ENCODE data around the gene MAPK4. TPM values are rescaled to one million over a fixed set of nuclear protein-coding genes. Genes with fewer than 3 reads are reported as not detected.

The MAPK4 gene
- polyA plus RNA-seq, 4 donors: 0.22 to 0.92 (median 0.76) TPM

- WGBS, 3 donors: 90 to 96% (median 95%) methylated on average over 4 of the region's 4 CpGs
- FAIRE-seq: no peak
Observed at GRCh38 chr18:50722311-50722710, 162.4 kb downstream of the MAPK4 start.

DNA sequence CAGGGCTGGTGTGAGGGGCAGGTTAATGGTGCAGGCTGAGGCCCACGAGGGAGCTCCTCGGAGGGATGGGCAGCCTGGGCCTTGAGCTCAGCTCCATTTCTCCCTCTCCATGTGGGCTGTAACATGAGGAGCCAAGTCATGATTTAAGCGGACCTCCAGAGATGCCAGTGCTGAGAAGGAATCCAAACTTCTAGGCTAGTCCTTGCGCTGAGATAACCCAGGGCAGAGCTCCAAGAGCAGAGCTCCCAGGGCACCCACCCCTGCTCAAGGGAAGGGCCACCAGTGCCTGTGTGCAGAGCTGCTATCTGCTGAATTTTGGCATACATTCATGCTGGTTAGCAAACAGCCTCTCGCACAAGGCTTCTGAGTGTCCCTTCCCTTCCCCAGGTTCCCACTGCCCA lies 164.9 kb downstream of the MAPK4 start:
- WGBS, 3 donors: 75 to 79% (median 77%) methylated on average over 5 of the region's 5 CpGs
- H3K36me3 ChIP-seq (ENCODE audit: control insufficient read depth in 3 of 3, insufficient read depth in 2 of 3, low read depth in 1 of 3, low read length in 3 of 3): no peaks in the 10 kb centered on the region
- H3K4me3 ChIP-seq (ENCODE audit: low read depth in 1 of 3, low read length in 3 of 3): no peak overlapping the region
- H3K27me3 ChIP-seq (ENCODE audit: control insufficient read depth in 3 of 3, insufficient read depth in 3 of 3, low read length in 3 of 3): no peaks in the 10 kb centered on the region
- FAIRE-seq: no peak
- no peak overlapping the region for H3K27ac ChIP-seq (ENCODE audit: low read depth in 1 of 3, low read length in 2 of 3)
- DNase-seq: no peak
- peaks cover 0 to 25% (median 6%) of the 10 kb centered on the region in 3 donors for H3K4me1 ChIP-seq (ENCODE audit: control insufficient read depth in 3 of 3, insufficient read depth in 2 of 3, low read depth in 1 of 3, low read length in 2 of 3)
- no peaks in the 10 kb centered on the region for H3K9me3 ChIP-seq (ENCODE audit: control insufficient read depth in 2 of 2, insufficient read depth in 1 of 2, low read depth in 1 of 2, low read length in 1 of 2)

More at GRCh38 chr18:50722311-50722710, 162.4 kb downstream of the MAPK4 start:
- no peak for DNase-seq
- no peaks in the 10 kb centered on the region for H3K27me3 ChIP-seq (ENCODE audit: control insufficient read depth in 3 of 3, insufficient read depth in 3 of 3, low read length in 3 of 3)
- H3K4me3 ChIP-seq (ENCODE audit: low read depth in 1 of 3, low read length in 3 of 3): no peak overlapping the region
- H3K36me3 ChIP-seq (ENCODE audit: control insufficient read depth in 3 of 3, insufficient read depth in 2 of 3, low read depth in 1 of 3, low read length in 3 of 3): no peaks in the 10 kb centered on the region
- no peak overlapping the region for H3K27ac ChIP-seq (ENCODE audit: low read depth in 1 of 3, low read length in 2 of 3)
- H3K9me3 ChIP-seq (ENCODE audit: control insufficient read depth in 2 of 2, insufficient read depth in 1 of 2, low read depth in 1 of 2, low read length in 1 of 2): no peaks in the 10 kb centered on the region
- peaks cover 0 to 10% (median 0%) of the 10 kb centered on the region in 3 donors for H3K4me1 ChIP-seq (ENCODE audit: control insufficient read depth in 3 of 3, insufficient read depth in 2 of 3, low read depth in 1 of 3, low read length in 2 of 3)

GRCh38 chr18:50726960-50727589 lies 167.2 kb downstream of the MAPK4 start:
- no peak overlapping the region for H3K4me3 ChIP-seq (ENCODE audit: low read depth in 1 of 3, low read length in 3 of 3)
- FAIRE-seq (no peak), DNase-seq (peak in 1 of 2 donors; percentile 45)
- no peaks in the 10 kb centered on the region for H3K36me3 ChIP-seq (ENCODE audit: control insufficient read depth in 3 of 3, insufficient read depth in 2 of 3, low read depth in 1 of 3, low read length in 3 of 3)
- no peaks in the 10 kb centered on the region for H3K27me3 ChIP-seq (ENCODE audit: control insufficient read depth in 3 of 3, insufficient read depth in 3 of 3, low read length in 3 of 3)
- H3K27ac ChIP-seq (ENCODE audit: low read depth in 1 of 3, low read length in 2 of 3): peak overlapping the region in 1 of 3 donors; percentile 42
- WGBS, 3 donors: 38 to 61% (median 42%) methylated on average over 10 of the region's 10 CpGs
- H3K9me3 ChIP-seq (ENCODE audit: control insufficient read depth in 2 of 2, insufficient read depth in 1 of 2, low read depth in 1 of 2, low read length in 1 of 2): no peaks in the 10 kb centered on the region
- H3K4me1 ChIP-seq (ENCODE audit: control insufficient read depth in 3 of 3, insufficient read depth in 2 of 3, low read depth in 1 of 3, low read length in 2 of 3): peaks cover 0 to 25% (median 6%) of the 10 kb centered on the region in 3 donors

GRCh38 chr18:50727721-50728471 lies 168.0 kb downstream of the MAPK4 start:
- Histone ChIP-seq H3K4me1 (ENCODE audit: control insufficient read depth in 3 of 3, insufficient read depth in 2 of 3, low read depth in 1 of 3, low read length in 2 of 3) (peaks cover 0 to 25% (median 6%) of the 10 kb centered on the region in 3 donors), H3K27me3 (ENCODE audit: control insufficient read depth in 3 of 3, insufficient read depth in 3 of 3, low read length in 3 of 3) (no peaks in the 10 kb centered on the region), H3K9me3 (ENCODE audit: control insufficient read depth in 2 of 2, insufficient read depth in 1 of 2, low read depth in 1 of 2, low read length in 1 of 2) (no peaks in the 10 kb centered on the region), H3K4me3 (ENCODE audit: low read depth in 1 of 3, low read length in 3 of 3) (no peak overlapping the region), H3K36me3 (ENCODE audit: control insufficient read depth in 3 of 3, insufficient read depth in 2 of 3, low read depth in 1 of 3, low read length in 3 of 3) (no peaks in the 10 kb centered on the region), H3K27ac (ENCODE audit: low read depth in 1 of 3, low read length in 2 of 3) (peak overlapping the region in 1 of 3 donors; percentile 65)
- FAIRE-seq (no peak), DNase-seq (peak; percentile 62 to 83)
- 50 to 74% (median 65%) methylated on average over 8 to 10 of the region's 10 CpGs for WGBS, 3 donors

DNA sequence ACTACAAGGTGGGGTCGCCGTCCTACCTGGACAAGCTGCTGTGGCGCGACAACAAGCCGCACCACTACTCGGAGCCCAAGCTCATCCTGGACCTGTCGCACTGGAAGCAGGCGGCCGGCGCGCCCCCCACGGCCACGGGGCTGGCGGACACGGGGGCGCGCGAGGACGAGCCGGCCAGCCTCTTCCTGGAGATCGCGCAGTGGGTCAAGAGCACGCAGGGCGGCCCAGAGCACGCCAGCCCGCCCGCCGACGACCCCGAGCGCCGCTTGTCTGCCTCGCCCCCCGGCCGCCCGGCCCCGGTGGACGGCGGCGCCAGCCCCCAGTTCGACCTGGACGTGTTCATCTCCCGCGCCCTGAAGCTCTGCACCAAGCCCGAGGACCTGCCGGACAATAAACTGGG lies 169.5 kb downstream of the MAPK4 start:
- H3K4me1 ChIP-seq (ENCODE audit: control insufficient read depth in 3 of 3, insufficient read depth in 2 of 3, low read depth in 1 of 3, low read length in 2 of 3): peaks cover 0 to 23% (median 6%) of the 10 kb centered on the region in 3 donors
- FAIRE-seq (no peak), DNase-seq (no peak)
- 80 to 94% (median 89%) methylated on average over 35 to 46 of the region's 46 CpGs for WGBS, 3 donors
- no peaks in the 10 kb centered on the region for H3K27me3 ChIP-seq (ENCODE audit: control insufficient read depth in 3 of 3, insufficient read depth in 3 of 3, low read length in 3 of 3)
- no peak overlapping the region for H3K27ac ChIP-seq (ENCODE audit: low read depth in 1 of 3, low read length in 2 of 3)
- no peaks in the 10 kb centered on the region for H3K36me3 ChIP-seq (ENCODE audit: control insufficient read depth in 3 of 3, insufficient read depth in 2 of 3, low read depth in 1 of 3, low read length in 3 of 3)
- H3K9me3 ChIP-seq (ENCODE audit: control insufficient read depth in 2 of 2, insufficient read depth in 1 of 2, low read depth in 1 of 2, low read length in 1 of 2): no peaks in the 10 kb centered on the region
- no peak overlapping the region for H3K4me3 ChIP-seq (ENCODE audit: low read depth in 1 of 3, low read length in 3 of 3)

GRCh38 chr18:50729986-50730385 lies 170.1 kb downstream of the MAPK4 start:
- H3K36me3 ChIP-seq (ENCODE audit: control insufficient read depth in 3 of 3, insufficient read depth in 2 of 3, low read depth in 1 of 3, low read length in 3 of 3): no peaks in the 10 kb centered on the region
- H3K9me3 ChIP-seq (ENCODE audit: control insufficient read depth in 2 of 2, insufficient read depth in 1 of 2, low read depth in 1 of 2, low read length in 1 of 2): no peaks in the 10 kb centered on the region
- no peak for DNase-seq
- no peak overlapping the region for H3K4me3 ChIP-seq (ENCODE audit: low read depth in 1 of 3, low read length in 3 of 3)
- WGBS, 3 donors: 87 to 88% (median 87%) methylated on average over 9 of the region's 9 CpGs
- no peaks in the 10 kb centered on the region for H3K27me3 ChIP-seq (ENCODE audit: control insufficient read depth in 3 of 3, insufficient read depth in 3 of 3, low read length in 3 of 3)
- H3K4me1 ChIP-seq (ENCODE audit: control insufficient read depth in 3 of 3, insufficient read depth in 2 of 3, low read depth in 1 of 3, low read length in 2 of 3): peaks cover 0 to 23% (median 6%) of the 10 kb centered on the region in 3 donors
- no peak for FAIRE-seq
- no peak overlapping the region for H3K27ac ChIP-seq (ENCODE audit: low read depth in 1 of 3, low read length in 2 of 3)

DNA sequence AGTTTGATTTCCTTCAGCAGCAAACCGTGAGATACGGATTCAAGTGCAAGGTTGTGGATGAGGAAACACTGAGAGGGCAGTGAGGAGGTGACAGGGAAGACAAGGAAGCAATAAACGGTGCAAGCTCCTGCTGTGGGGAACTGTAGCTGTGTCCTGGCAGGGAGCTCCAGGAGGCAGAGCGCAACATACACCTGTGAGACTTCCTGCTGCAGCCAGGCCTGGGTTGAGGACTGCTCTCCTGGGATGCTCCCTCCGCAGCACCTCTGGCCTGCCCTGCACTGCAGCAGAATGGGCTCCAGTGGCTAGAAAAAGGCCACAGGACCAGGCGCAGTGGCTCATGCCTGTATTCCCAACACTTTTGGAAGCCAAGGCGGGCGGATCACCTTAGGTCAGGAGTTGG lies 174.5 kb downstream of the MAPK4 start:
- Histone ChIP-seq H3K4me3 (ENCODE audit: low read depth in 1 of 3, low read length in 3 of 3) (no peak overlapping the region), H3K36me3 (ENCODE audit: control insufficient read depth in 3 of 3, insufficient read depth in 2 of 3, low read depth in 1 of 3, low read length in 3 of 3) (no peaks in the 10 kb centered on the region), H3K27ac (ENCODE audit: low read depth in 1 of 3, low read length in 2 of 3) (no peak overlapping the region), H3K9me3 (ENCODE audit: control insufficient read depth in 2 of 2, insufficient read depth in 1 of 2, low read depth in 1 of 2, low read length in 1 of 2) (no peaks in the 10 kb centered on the region), H3K4me1 (ENCODE audit: control insufficient read depth in 3 of 3, insufficient read depth in 2 of 3, low read depth in 1 of 3, low read length in 2 of 3) (no peaks in the 10 kb centered on the region), H3K27me3 (ENCODE audit: control insufficient read depth in 3 of 3, insufficient read depth in 3 of 3, low read length in 3 of 3) (no peaks in the 10 kb centered on the region)
- WGBS, 3 donors: 64 to 70% (median 67%) methylated on average over 8 of the region's 8 CpGs
- FAIRE-seq (no peak), DNase-seq (no peak)

- DNase-seq (no peak), FAIRE-seq (no peak)
- Histone ChIP-seq H3K27ac (ENCODE audit: low read depth in 1 of 3, low read length in 2 of 3) (no peak overlapping the region), H3K4me3 (ENCODE audit: low read depth in 1 of 3, low read length in 3 of 3) (no peak overlapping the region), H3K36me3 (ENCODE audit: control insufficient read depth in 3 of 3, insufficient read depth in 2 of 3, low read depth in 1 of 3, low read length in 3 of 3) (no peaks in the 10 kb centered on the region), H3K27me3 (ENCODE audit: control insufficient read depth in 3 of 3, insufficient read depth in 3 of 3, low read length in 3 of 3) (no peaks in the 10 kb centered on the region), H3K4me1 (ENCODE audit: control insufficient read depth in 3 of 3, insufficient read depth in 2 of 3, low read depth in 1 of 3, low read length in 2 of 3) (no peaks in the 10 kb centered on the region), H3K9me3 (ENCODE audit: control insufficient read depth in 2 of 2, insufficient read depth in 1 of 2, low read depth in 1 of 2, low read length in 1 of 2) (no peaks in the 10 kb centered on the region)
- WGBS, 3 donors: 86 to 93% (median 90%) methylated on average over 4 to 5 of the region's 5 CpGs
Observed at GRCh38 chr18:50734886-50735285, 175.0 kb downstream of the MAPK4 start.

Data from small intestine (tissue), 7 donors.